ENCODE measurements around the gene GOLGA6D. TPM values are rescaled to one million over a fixed set of nuclear protein-coding genes. Genes with fewer than 3 reads are reported as not detected.

Gene GOLGA6D
- total RNA-seq, 1 experiment from 2014 or later: 2.6 TPM

Other genes starting within 250 kb of the GOLGA6D start
- gene C15orf39, start 81.0 kb upstream of the GOLGA6D start, total RNA-seq (2021): 39.9 to 52.8 TPM (median 41.6 TPM) in 3 replicates
- 0.52 to 0.60 TPM (median 0.55 TPM) in 3 replicates for gene GOLGA6C, start 24.5 kb upstream of the GOLGA6D start, total RNA-seq (2021)
- 116 to 140 TPM (median 129 TPM) in 3 replicates for gene COMMD4, start 53.2 kb downstream of the GOLGA6D start, total RNA-seq (2021)
- 24.8 to 25.2 TPM (median 24.9 TPM) in 3 replicates for gene NEIL1, start 64.2 kb downstream of the GOLGA6D start, total RNA-seq (2021)
- gene MAN2C1, start 85.8 kb downstream of the GOLGA6D start, total RNA-seq (2021): 148 to 155 TPM (median 151 TPM) in 3 replicates
- gene SIN3A, start 168.9 kb downstream of the GOLGA6D start, total RNA-seq (2021): 107 to 113 TPM (median 110 TPM) in 3 replicates